Heart left ventricle (tissue), 16 donors: ENCODE data around the gene PRDM16. TPM values are rescaled to one million over a fixed set of nuclear protein-coding genes. Genes with fewer than 3 reads are reported as not detected.

Experiments used
- ATAC-seq, 4 donors: fragments of 200-7000 bp; cut with Tn5 transposase; one replicate each; pipeline ENCODE4 v1.9.1; 2020 to 2022; ENCODE audit warnings: moderate library complexity in 4 of 4, mild to moderate bottlenecking in 3 of 4, moderate number of reproducible peaks in 1 of 4
- DNase-seq, 5 donors: peaks; one replicate each; pipeline ENCODE4 v3.0.0-alpha.2; 2020
- H3K27ac ChIP-seq, 12 donors: fragments of 200-600 bp; sonication (generic) in 4 of 12; one replicate each; pipeline versions ENCODE4 v1.5.0 to v1.8.0; 2016 to 2022; ENCODE audit warnings: mild to moderate bottlenecking in 2 of 12
- H3K27me3 ChIP-seq, 9 donors: fragments of 200-600 bp; sonication (generic) in 2 of 9; one replicate each; pipeline versions ENCODE4 v1.5.1 to v1.8.0; 2016 to 2022; ENCODE audit warnings: mild to moderate bottlenecking in 3 of 9
- H3K36me3 ChIP-seq, 9 donors: fragments of 200-600 bp; sonication (generic) in 2 of 9; one replicate each; pipeline versions ENCODE4 v1.5.0 to v1.8.0; 2018 to 2022; ENCODE audit warnings: mild to moderate bottlenecking in 2 of 9
- H3K4me1 ChIP-seq, 12 donors: fragments of 200-600 bp; sonication (generic) in 4 of 12; one replicate each; pipeline versions ENCODE4 v1.5.0 to v1.8.0; 2016 to 2022; ENCODE audit warnings: mild to moderate bottlenecking in 3 of 12
- H3K4me3 ChIP-seq, 12 donors: fragments of 200-600 bp; sonication (generic) in 4 of 12; one replicate each; pipeline versions ENCODE4 v1.5.0 to v1.8.0; 2017 to 2022; ENCODE audit warnings: mild to moderate bottlenecking in 9 of 12, moderate library complexity in 4 of 12
- H3K9me3 ChIP-seq, 12 donors: fragments of 200-600 bp; sonication (generic) in 4 of 12; one replicate each; pipeline versions ENCODE4 v1.5.0 to v1.8.0; 2016 to 2022; ENCODE audit warnings: mild to moderate bottlenecking in 1 of 12
- CTCF ChIP-seq, 12 donors: fragments of 200-600 bp; sonication (generic) in 4 of 12; IDR thresholded peaks; one replicate each; pipeline versions ENCODE4 v1.5.0 to v1.8.0; 2018 to 2022; ENCODE audit warnings: antibody characterized with exemption in 12 of 12, mild to moderate bottlenecking in 5 of 12
- POLR2A ChIP-seq, 2 donors: fragments of 450-650 bp; IDR thresholded peaks; one replicate each; pipeline ENCODE4 v1.6.1; 2017; ENCODE audit warnings: antibody characterized with exemption in 2 of 2, mild to moderate bottlenecking in 2 of 2, moderate library complexity in 2 of 2
- WGBS, 4 donors: extraction: QIAGEN DNeasy Blood & Tissue Kit in 2 of 4; methylation state at CpG; one replicate each; pipeline versions ENCODE4 v1.1.5 to v1.1.7; 2013 to 2018; 5-methylcytosine and 5-hydroxymethylcytosine counted together
- intact Hi-C, 10 donors: fragments of 100-400 bp; cut with DNase I; formaldehyde crosslinking; loops; one replicate each; pipeline versions ENCODE4 v1.11.1 to v1.14.2; 2022
- polyA plus RNA-seq, 2 donors: library from polyadenylated mRNA; stranded (reverse); fragments of 200-250 nt; gene quantifications; one replicate each; pipeline ENCODE4 v1.2.3, GENCODE V29; 2013
- total RNA-seq, 9 donors: library from RNA; depleted of rRNA in 2 of 9; stranded (reverse); fragments of >200 nt in 2 of 9; fragmentation: NEBNext Ultra II Directional in 3 of 9; extraction: Animal tissue kit (Norgen Biotek cat#: 25700) in 3 of 9; gene quantifications; one replicate each; pipeline versions ENCODE4 v1.1.0 to v1.2.4, GENCODE V29; 2016 to 2023
- donor health status: ischemic (EF 13 %, LVEDD 7.1; RV severe dilation, severe dysfunction).
- donor health status: healthy with polysubstance abuse.
- donor health status: DM: no; HTN: yes; CAD: no.
- donor health status: DM: no; HTN: no; CAD: no.
- donor health status: ischemic (EF 25% LVEDD 6.9; RV normal size, moderate dysfunction).
- donor health status: ischemic (EF 25% LVEDD 5.7; RV mildly dilated, moderate dysfunction).
- donor health status: healthy.
- donor health status: DM: yes; HTN: yes; CAD: no.
- donor health status: ischemic (EF 35%, LVEDD 5.7; RV mildly dilated, moderate dysfunction).
- donor health status: nonischemic (EF 11% LVEDD 7.7; RV severe dilation, severe dysfunction).
- donor health status: DM: yes; HTN: yes; CAD: no.
- donor health status: PGD.
- donor health status: ischemic (EF 29% LVEDD 5.4; RV normal size, mild dysfunction).
- donor health status: nonischemic (EF 23%, LVEDD 6.1; RV moderate dilation, normal function).

The PRDM16 gene
- total and polyA plus RNA-seq, 11 donors: 6.0 to 22.7 (median 14.0) TPM

- DNase-seq (no peak), ATAC-seq (no peak)
- WGBS, 4 donors: 65 to 74% (median 73%) methylated on average over 5 to 14 of the region's 14 CpGs
- Histone ChIP-seq H3K27ac (no peak overlapping the region), H3K9me3 (no peaks in the 10 kb centered on the region), H3K4me1 (peaks cover 0 to 71% (median 23%) of the 10 kb centered on the region in 12 donors), H3K4me3 (no peak overlapping the region), H3K36me3 (no peaks in the 10 kb centered on the region), H3K27me3 (peaks cover 0 to 7% (median 0%) of the 10 kb centered on the region in 9 donors)
- no peak for TF ChIP-seq POLR2A (IDR thresholded peaks at IDR 0.05)
- intact Hi-C loops: no loop called here
These were observed 262.6 kb downstream of the PRDM16 start for GRCh38 chr1:3331564-3331963.

- no peak for DNase-seq
- no peak for TF ChIP-seq POLR2A (IDR thresholded peaks at IDR 0.05)
- no peak for TF ChIP-seq CTCF (IDR thresholded peaks at IDR 0.05)
- H3K4me1 ChIP-seq: peaks cover 0 to 71% (median 23%) of the 10 kb centered on the region in 12 donors
These were observed 263.0 kb downstream of the PRDM16 start for GRCh38 chr1:3332043-3332442.

GRCh38 chr1:3332662-3333061 is 263.7 kb downstream of the PRDM16 start:
- no peak for TF ChIP-seq CTCF (IDR thresholded peaks at IDR 0.05)
- TF ChIP-seq POLR2A (IDR thresholded peaks at IDR 0.05): no peak
- DNase-seq (no peak), ATAC-seq (no peak)
- Histone ChIP-seq H3K4me1 (peaks cover 0 to 76% (median 23%) of the 10 kb centered on the region in 12 donors), H3K36me3 (no peaks in the 10 kb centered on the region), H3K27ac (peak overlapping the region in 2 of 12 donors; percentile 11 to 80), H3K27me3 (peaks cover 0 to 7% (median 0%) of the 10 kb centered on the region in 9 donors), H3K9me3 (no peaks in the 10 kb centered on the region), H3K4me3 (no peak overlapping the region)
- WGBS, 4 donors: 81 to 89% (median 84%) methylated on average over 10 of the region's 10 CpGs
- intact Hi-C loops: no loop called here

More at GRCh38 chr1:3332043-3332442, 263.0 kb downstream of the PRDM16 start:
- no peaks in the 10 kb centered on the region for H3K36me3 ChIP-seq
- H3K27me3 ChIP-seq: peaks cover 0 to 7% (median 0%) of the 10 kb centered on the region in 9 donors
- no peak overlapping the region for H3K4me3 ChIP-seq
- no peaks in the 10 kb centered on the region for H3K9me3 ChIP-seq
- WGBS, 4 donors: 84 to 87% (median 86%) methylated on average over 18 of the region's 18 CpGs
- no peak overlapping the region for H3K27ac ChIP-seq
- no peak for ATAC-seq
- intact Hi-C loops: no loop called here

- ATAC-seq (peak; percentile 3 to 74 (median 44)), DNase-seq (no peak)
- Histone ChIP-seq H3K4me3 (no peak overlapping the region), H3K4me1 (peaks cover 0 to 76% (median 20%) of the 10 kb centered on the region in 12 donors), H3K27me3 (peaks cover 0 to 7% (median 0%) of the 10 kb centered on the region in 9 donors), H3K27ac (peak overlapping the region in 11 of 12 donors; percentile 28 to 80 (median 62)), H3K36me3 (no peaks in the 10 kb centered on the region), H3K9me3 (no peaks in the 10 kb centered on the region)
- intact Hi-C loops: loop anchor here in 1 of 10 donors (1.0 kb wide), 1 partner anchor 14 kb away; no protein-coding TSS in a partner anchor
- no peak for TF ChIP-seq CTCF (IDR thresholded peaks at IDR 0.05)
- no peak for TF ChIP-seq POLR2A (IDR thresholded peaks at IDR 0.05)
- 43 to 50% (median 46%) methylated on average over 6 to 9 of the region's 9 CpGs for WGBS, 4 donors
These were observed 264.9 kb downstream of the PRDM16 start for GRCh38 chr1:3333903-3334302.

GRCh38 chr1:3334366-3334765 is 265.4 kb downstream of the PRDM16 start:
- TF ChIP-seq POLR2A (IDR thresholded peaks at IDR 0.05) (no peak), CTCF (IDR thresholded peaks at IDR 0.05) (no peak)
- no peak overlapping the region for H3K4me3 ChIP-seq
- 47 to 71% (median 67%) methylated on average over 4 to 7 of the region's 7 CpGs for WGBS, 4 donors
- DNase-seq (no peak), ATAC-seq (no peak)
- peak overlapping the region in 11 of 12 donors; percentile 28 to 80 (median 62) for H3K27ac ChIP-seq
- H3K9me3 ChIP-seq: no peaks in the 10 kb centered on the region
- H3K4me1 ChIP-seq: peaks cover 0 to 75% (median 19%) of the 10 kb centered on the region in 12 donors
- intact Hi-C loops: loop anchor here in 1 of 10 donors (1.0 kb wide), 1 partner anchor 14 kb away; no protein-coding TSS in a partner anchor
- no peaks in the 10 kb centered on the region for H3K36me3 ChIP-seq
- H3K27me3 ChIP-seq: peaks cover 0 to 7% (median 0%) of the 10 kb centered on the region in 9 donors
